Right atrium auricular region (tissue), 2 donors: ENCODE results near the gene BAIAP2L2. TPM values are rescaled to one million over a fixed set of nuclear protein-coding genes. Genes with fewer than 3 reads are reported as not detected.
"Not testable (repeated sequence)": the region's sequence is repeated elsewhere in the genome, so short reads cannot be mapped to it uniquely, and the experiment has no call there.

Source experiments
- DNase-seq: peaks from one replicate; pipeline ENCODE4 v3.0.0-alpha.2; 2019; ENCODE audit warnings: low spot score
- H3K27ac ChIP-seq, 2 donors: fragments of 200-600 bp; sonication (generic); 1 replicate in 1 of 2; 2 replicates in 1 of 2; pipeline ENCODE4 v1.5.1; 2016 to 2019
- H3K27me3 ChIP-seq, 2 donors: fragments of 200-600 bp; sonication (generic); one replicate each; pipeline versions ENCODE4 v1.5.1 to v1.6.0; 2017 to 2019
- H3K36me3 ChIP-seq: fragments of 200-600 bp; sonication (generic); one replicate; pipeline ENCODE4 v1.5.1; 2016
- H3K4me1 ChIP-seq, 2 donors: fragments of 200-600 bp; sonication (generic); one replicate each; pipeline versions ENCODE4 v1.5.1 to v1.6.0; 2017 to 2019
- H3K4me3 ChIP-seq, 2 donors: fragments of 200-600 bp; sonication (generic); 1 replicate in 1 of 2; 2 replicates in 1 of 2; pipeline ENCODE4 v1.5.1; 2017 to 2019; ENCODE audit warnings: mild to moderate bottlenecking in 1 of 2, moderate library complexity in 1 of 2
- H3K9me3 ChIP-seq, 2 donors: fragments of 200-600 bp; sonication (generic); one replicate each; pipeline ENCODE4 v1.5.1; 2019
- CTCF ChIP-seq, 2 donors: fragments of 200-600 bp; sonication (generic); IDR thresholded peaks; one replicate each; pipeline ENCODE4 v1.5.1; 2019; ENCODE audit warnings: antibody characterized with exemption in 2 of 2
- total RNA-seq, 2 donors: library from RNA; depleted of rRNA; stranded (reverse); fragments of >200 nt; gene quantifications; one replicate each; pipeline ENCODE4 v1.1.0, GENCODE V29; 2016

BAIAP2L2 gene
- total RNA-seq, 2 donors from 2014 or later = 0.63 TPM; not detected in 1

- Histone ChIP-seq H3K27ac (no peak overlapping the region), H3K4me3 (no peak overlapping the region), H3K4me1 (no peaks in the 10 kb centered on the region), H3K36me3 (no peaks in the 10 kb centered on the region), H3K9me3 (no peaks in the 10 kb centered on the region), H3K27me3 (no peaks in the 10 kb centered on the region)
- TF ChIP-seq CTCF (IDR thresholded peaks at IDR 0.05) = no peak
- DNase-seq = no peak
Measured at GRCh38 chr22:38125751-38126201, 15.3 kb upstream of the BAIAP2L2 start.

- no peak for TF ChIP-seq CTCF (IDR thresholded peaks at IDR 0.05)
- no peak overlapping the region for H3K4me3 ChIP-seq
- no peaks in the 10 kb centered on the region for H3K27me3 ChIP-seq
- H3K27ac ChIP-seq = no peak overlapping the region
- DNase-seq = no peak
- no peaks in the 10 kb centered on the region for H3K4me1 ChIP-seq
- H3K36me3 ChIP-seq = no peaks in the 10 kb centered on the region
- H3K9me3 ChIP-seq = no peaks in the 10 kb centered on the region
Measured at GRCh38 chr22:38125038-38125610, 14.6 kb upstream of the BAIAP2L2 start.

- TF ChIP-seq CTCF (IDR thresholded peaks at IDR 0.05) = no peak
- DNase-seq = no peak
- Histone ChIP-seq H3K4me3 (no peak overlapping the region), H3K4me1 (no peaks in the 10 kb centered on the region), H3K27ac (no peak overlapping the region), H3K27me3 (no peaks in the 10 kb centered on the region), H3K9me3 (no peaks in the 10 kb centered on the region), H3K36me3 (no peaks in the 10 kb centered on the region)
Measured at GRCh38 chr22:38124236-38124974, 13.9 kb upstream of the BAIAP2L2 start.

- Histone ChIP-seq H3K27me3 (no peaks in the 10 kb centered on the region), H3K27ac (no peak overlapping the region), H3K4me1 (no peaks in the 10 kb centered on the region), H3K36me3 (no peaks in the 10 kb centered on the region), H3K4me3 (no peak overlapping the region), H3K9me3 (no peaks in the 10 kb centered on the region)
- TF ChIP-seq CTCF (IDR thresholded peaks at IDR 0.05) = no peak
- no peak for DNase-seq
Measured at GRCh38 chr22:38122616-38123015, 12.1 kb upstream of the BAIAP2L2 start.

GRCh38 chr22:38120359-38121110 is 10.1 kb upstream of the BAIAP2L2 start:
- no peak for TF ChIP-seq CTCF (IDR thresholded peaks at IDR 0.05)
- no peaks in the 10 kb centered on the region for H3K9me3 ChIP-seq
- no peak overlapping the region for H3K4me3 ChIP-seq
- H3K27me3 ChIP-seq = no peaks in the 10 kb centered on the region
- no peak for DNase-seq
- H3K27ac ChIP-seq = no peak overlapping the region
- H3K4me1 ChIP-seq = no peaks in the 10 kb centered on the region
- H3K36me3 ChIP-seq = no peaks in the 10 kb centered on the region

GRCh38 chr22:38118747-38119146 is 8.3 kb upstream of the BAIAP2L2 start:
- H3K36me3 ChIP-seq, H3K27me3 ChIP-seq, H3K4me3 ChIP-seq, DNase-seq, H3K9me3 ChIP-seq, H3K27ac ChIP-seq: not testable (repeated sequence)
- peaks cover 0 to 12% of the 10 kb centered on the region in 2 donors for H3K4me1 ChIP-seq
